ENCODE results near the gene POU2F2. TPM values are rescaled to one million over a fixed set of nuclear protein-coding genes. Genes with fewer than 3 reads are reported as not detected.
A peak's percentile ranks its signal among the peaks of the same experiment; 100 is the strongest.

The POU2F2 gene
- total and polyA plus RNA-seq, 2 experiments from 2014 or later = 2.3 to 4.6 TPM

DNA sequence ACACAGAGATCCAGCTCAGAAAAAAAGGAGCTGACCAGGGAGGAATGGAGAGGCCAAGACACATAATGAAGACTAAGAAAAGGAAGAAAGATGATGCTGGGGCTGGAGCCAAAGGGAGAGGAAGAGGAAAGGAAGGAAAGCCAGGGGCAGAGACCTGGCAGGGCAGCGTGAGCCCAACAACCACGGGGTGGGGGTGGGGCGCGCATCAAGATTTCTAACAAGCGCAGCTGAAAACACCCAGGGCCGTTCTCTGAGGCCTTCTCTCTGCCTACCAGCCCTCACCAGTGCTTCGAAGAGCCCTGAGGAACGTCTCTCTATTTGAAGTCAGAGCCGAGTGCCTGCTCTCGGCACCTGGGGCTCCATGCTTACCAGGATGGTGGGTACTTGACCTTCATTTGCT lies 23.6 kb upstream of the POU2F2 start:
- Mint-ChIP-seq H3K4me1 (peaks cover 45% of the 10 kb centered on the region), H3K4me3 (no peak overlapping the region; the same call in 2 of the 3 replicates), H3K27ac (no peak overlapping the region), H3K9me3 (no peaks in the 10 kb centered on the region), H3K36me3 (ENCODE audit: low read depth) (no peaks in the 10 kb centered on the region; the same call in 2 of the 3 replicates), H3K27me3 (ENCODE audit: insufficient read depth, low read depth, poor library complexity) (peaks cover 25% of the 10 kb centered on the region)
- H2AFZ ChIP-seq = peak overlapping the region; percentile 52
- H3K4me2 ChIP-seq = peak overlapping the region; percentile 56
- TF ChIP-seq EZH2 (IDR thresholded peaks at IDR 0.05; ENCODE audit: low read depth, unreplicated experiment) (no peak), JUNB (IDR thresholded peaks at IDR 0.05; ENCODE audit: unreplicated experiment) (no peak), EZH2phosphoT487 (IDR thresholded peaks at IDR 0.05; ENCODE audit: unreplicated experiment) (no peak), ZNF331 (CRISPR knock-in tag; IDR thresholded peaks at IDR 0.05; ENCODE audit: low read depth) (no peak), ZNF114 (CRISPR knock-in tag; IDR thresholded peaks at IDR 0.05) (no peak), CREB1 (CRISPR knock-in tag; IDR thresholded peaks at IDR 0.05; ENCODE audit: low read depth) (no peak), NANOG (IDR thresholded peaks at IDR 0.05; ENCODE audit: borderline replicate concordance) (no peak), CTCF (conservative IDR thresholded peaks at IDR 0.05; ENCODE audit: low read depth in 2 of 2) (no peak)
- TF ChIP-seq, protein P1, sequence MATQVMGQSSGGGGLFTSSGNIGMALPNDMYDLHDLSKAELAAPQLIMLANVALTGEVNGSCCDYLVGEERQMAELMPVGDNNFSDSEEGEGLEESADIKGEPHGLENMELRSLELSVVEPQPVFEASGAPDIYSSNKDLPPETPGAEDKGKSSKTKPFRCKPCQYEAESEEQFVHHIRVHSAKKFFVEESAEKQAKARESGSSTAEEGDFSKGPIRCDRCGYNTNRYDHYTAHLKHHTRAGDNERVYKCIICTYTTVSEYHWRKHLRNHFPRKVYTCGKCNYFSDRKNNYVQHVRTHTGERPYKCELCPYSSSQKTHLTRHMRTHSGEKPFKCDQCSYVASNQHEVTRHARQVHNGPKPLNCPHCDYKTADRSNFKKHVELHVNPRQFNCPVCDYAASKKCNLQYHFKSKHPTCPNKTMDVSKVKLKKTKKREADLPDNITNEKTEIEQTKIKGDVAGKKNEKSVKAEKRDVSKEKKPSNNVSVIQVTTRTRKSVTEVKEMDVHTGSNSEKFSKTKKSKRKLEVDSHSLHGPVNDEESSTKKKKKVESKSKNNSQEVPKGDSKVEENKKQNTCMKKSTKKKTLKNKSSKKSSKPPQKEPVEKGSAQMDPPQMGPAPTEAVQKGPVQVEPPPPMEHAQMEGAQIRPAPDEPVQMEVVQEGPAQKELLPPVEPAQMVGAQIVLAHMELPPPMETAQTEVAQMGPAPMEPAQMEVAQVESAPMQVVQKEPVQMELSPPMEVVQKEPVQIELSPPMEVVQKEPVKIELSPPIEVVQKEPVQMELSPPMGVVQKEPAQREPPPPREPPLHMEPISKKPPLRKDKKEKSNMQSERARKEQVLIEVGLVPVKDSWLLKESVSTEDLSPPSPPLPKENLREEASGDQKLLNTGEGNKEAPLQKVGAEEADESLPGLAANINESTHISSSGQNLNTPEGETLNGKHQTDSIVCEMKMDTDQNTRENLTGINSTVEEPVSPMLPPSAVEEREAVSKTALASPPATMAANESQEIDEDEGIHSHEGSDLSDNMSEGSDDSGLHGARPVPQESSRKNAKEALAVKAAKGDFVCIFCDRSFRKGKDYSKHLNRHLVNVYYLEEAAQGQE (IDR thresholded peaks at IDR 0.05; ENCODE audit: unreplicated experiment) = no peak
- DNase-seq (ENCODE audit: low spot score) (peak; percentile 62), ATAC-seq (peak; percentile 43)
- 0 out of 2 replicates have a peak, but pooled peaks cover 5% of the 10 kb centered on the region for H3F3A ChIP-seq (replicated peaks; ENCODE audit: low read depth)
- H3K36me3 ChIP-seq (ENCODE audit: insufficient read depth) = no peaks in the 10 kb centered on the region
- 0 out of 2 replicates have a peak, but pooled peaks cover 7% of the 10 kb centered on the region for H3K27me3 ChIP-seq (ENCODE audit: insufficient read depth)
- H3K4me1 ChIP-seq (ENCODE audit: insufficient read depth) = peaks cover 22% of the 10 kb centered on the region
- H3K4me3 ChIP-seq = no peak overlapping the region
- H3K79me2 ChIP-seq (replicated peaks; ENCODE audit: insufficient read depth) = no peaks in the 10 kb centered on the region
- no peak overlapping the region for H3K27ac ChIP-seq (ENCODE audit: low read depth)
- no peaks in the 10 kb centered on the region for H4K20me1 ChIP-seq (replicated peaks; ENCODE audit: insufficient read depth)
- no peaks in the 10 kb centered on the region for H3K9me2 ChIP-seq (ENCODE audit: insufficient read depth)

All from GM23338 (cell line).